Measurements from ENCODE around the gene RASL10B.
"Not testable (repeated sequence)": the region's sequence is repeated elsewhere in the genome, so short reads cannot be mapped to it uniquely, and the experiment has no call there.

Gene RASL10B

DNA sequence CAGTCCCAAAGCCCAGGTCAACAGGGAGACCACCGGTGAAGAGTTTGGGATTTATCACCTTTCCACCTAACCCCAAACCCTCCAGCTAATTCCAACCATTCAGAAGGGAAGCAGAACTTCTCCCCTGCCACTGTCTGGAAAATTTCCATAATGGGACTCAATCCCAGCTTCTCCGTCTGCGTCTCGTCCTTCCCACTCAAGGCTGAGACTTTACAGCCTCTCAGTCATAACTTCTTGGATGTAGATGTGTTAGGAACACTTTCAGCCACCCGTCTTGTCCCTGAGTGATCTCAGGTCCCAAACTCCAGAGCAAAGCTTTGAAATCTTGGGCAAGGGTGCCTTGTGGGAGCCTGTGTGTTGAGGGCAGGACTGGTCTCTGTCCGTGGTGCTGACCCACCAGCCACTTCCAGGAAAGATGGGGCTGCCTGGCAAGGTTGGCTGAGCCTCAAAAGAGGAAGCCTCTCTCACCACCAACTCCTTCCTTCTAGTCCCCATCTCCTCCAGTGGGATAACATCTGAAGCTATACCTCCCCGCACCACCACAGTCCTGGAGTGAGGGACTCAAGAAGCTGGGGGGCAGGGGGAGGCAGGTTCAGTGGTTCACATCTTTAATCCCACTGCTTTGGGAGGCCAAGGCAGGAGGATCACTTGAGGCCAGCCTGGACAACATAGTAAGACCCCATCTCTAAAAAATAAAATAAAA is 12.3 kb downstream of the RASL10B start:
- no peak for DNase-seq

DNA sequence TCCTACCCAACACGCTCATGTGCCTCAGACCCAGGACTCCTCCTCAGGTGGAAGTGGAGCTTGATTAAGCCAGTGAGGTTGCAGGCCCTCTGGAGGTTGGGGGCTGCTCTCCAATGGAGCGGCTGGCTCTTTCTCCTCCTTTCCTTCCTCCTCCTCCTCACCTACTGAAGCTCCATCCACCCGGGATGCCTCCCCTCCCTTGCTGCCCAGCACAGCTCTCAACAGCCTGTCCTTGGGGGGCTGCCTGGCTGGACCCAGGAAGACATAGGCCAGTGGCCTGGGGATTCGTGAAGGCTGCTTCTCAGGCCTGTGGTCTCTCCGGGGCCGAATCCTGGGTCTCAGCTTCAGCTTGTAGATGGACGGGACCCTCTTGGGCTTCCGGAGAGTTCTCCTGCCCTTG is 13.4 kb downstream of the RASL10B start:
- no peak for DNase-seq

DNA sequence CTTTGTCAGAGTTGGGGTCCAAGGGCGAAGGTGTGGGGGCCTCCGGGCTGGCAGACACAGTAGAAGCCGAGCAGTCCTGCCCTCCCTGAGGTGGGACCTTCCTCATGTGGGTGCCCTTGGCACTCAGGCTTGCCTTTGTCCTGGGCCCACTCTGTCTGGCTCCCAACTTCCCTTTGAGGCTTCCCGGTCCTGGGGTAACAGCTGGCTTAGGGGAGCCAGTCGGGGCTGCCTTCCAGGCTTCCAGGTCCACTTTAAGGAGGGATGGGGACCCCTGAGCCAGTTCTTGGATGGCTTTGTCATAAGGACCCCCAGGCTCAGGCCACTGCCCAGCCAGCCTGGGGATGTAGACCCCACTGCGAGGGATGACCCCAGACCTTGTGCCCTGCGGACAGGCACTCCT is 13.8 kb downstream of the RASL10B start:
- DNase-seq = no peak

DNA sequence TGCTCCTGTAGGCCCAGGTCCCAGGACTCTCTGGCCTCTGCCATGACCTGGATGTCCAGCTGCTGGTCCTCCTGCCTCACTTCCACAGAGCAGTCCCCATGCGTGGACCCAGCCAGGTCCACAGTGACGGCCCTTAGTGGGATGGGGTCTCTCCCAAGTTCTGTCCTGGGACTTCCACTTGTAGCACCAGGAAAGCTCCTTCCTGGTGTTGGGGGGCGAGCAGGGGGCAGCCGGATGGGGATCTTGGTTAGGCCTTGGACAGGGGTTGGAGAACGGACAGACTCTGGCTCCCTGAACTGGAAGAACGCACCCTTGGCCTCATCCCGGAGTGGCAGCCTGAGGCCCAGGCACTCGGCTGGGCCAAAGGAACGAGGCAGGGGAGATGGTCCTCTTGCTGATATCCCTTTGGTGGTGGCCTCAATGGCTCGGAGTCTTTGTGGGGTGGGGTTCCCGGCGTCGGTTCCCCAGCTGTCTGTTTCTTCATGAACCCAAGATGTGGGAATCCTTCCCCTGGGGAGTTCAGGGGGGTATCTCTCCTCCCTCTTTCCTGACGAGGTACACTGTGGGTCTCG is 14.4 kb downstream of the RASL10B start:
- no peak for DNase-seq

DNA sequence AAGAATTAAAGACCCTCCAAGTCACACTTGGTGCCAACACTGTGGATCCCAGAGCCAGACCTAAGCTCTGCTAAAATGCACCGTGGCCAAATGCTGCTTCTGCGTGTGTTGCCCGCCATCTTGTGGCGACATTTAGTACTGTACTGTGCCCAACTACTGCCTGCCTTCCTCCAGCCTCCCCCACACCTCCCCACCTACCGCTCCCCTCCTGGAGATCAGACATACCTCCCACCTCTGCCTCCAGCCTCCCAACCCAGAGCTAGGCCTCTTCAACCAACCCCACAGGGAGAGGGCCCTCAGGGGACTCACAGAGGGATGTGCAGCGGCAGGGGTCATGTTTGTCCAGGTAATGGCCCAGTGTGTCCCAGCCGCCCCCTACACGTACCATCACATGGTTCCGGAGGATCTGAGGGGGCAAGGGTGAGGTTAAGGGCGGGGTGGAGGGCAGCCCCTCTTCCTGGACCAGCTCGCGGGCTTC is 16.1 kb downstream of the RASL10B start:
- no peak for DNase-seq

DNA sequence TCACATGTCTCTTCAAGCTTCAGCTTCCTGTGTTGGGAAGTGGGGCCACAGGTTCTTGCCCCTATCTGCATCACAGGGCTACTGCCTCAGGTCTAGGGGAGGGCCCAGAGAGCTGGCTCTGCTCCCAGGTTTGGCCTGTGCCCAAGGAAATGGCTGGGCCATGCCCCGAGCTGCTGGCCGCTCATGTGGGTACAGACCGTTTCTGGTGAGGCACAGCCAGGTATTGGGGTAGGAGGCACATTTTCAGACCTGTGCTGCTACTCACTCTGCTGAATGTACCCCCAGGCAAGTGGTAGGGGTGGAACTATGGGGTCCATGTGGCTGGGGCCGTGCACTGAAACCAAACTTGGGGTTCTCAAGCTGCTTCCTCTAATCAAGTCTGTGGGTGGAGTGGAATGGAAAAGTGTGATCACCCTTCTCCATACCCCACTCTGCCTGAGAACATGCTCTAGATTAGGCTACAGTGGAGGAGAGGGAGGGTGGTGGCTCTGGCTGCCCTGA is 17.0 kb downstream of the RASL10B start:
- no peak for DNase-seq

DNA sequence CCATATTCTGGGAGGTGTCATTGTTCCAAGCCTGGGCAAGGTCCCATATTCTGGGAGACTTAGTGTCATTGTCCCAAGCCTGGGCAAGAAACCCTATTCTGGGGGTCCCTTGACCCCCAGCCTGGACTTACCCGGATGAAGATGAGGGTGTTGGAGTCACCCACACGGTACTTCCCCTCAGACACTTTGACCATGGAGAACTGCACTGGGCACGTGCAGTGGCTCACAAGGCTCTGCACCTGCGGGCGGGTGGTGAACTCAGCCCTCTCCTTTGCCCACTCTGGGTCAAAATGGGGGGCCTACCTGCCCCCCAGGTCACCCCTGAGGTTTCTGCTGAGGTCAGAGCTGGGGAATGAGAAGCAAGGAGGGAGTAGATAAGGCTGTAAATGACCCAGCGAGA is 17.5 kb downstream of the RASL10B start:
- no peak for DNase-seq

DNA sequence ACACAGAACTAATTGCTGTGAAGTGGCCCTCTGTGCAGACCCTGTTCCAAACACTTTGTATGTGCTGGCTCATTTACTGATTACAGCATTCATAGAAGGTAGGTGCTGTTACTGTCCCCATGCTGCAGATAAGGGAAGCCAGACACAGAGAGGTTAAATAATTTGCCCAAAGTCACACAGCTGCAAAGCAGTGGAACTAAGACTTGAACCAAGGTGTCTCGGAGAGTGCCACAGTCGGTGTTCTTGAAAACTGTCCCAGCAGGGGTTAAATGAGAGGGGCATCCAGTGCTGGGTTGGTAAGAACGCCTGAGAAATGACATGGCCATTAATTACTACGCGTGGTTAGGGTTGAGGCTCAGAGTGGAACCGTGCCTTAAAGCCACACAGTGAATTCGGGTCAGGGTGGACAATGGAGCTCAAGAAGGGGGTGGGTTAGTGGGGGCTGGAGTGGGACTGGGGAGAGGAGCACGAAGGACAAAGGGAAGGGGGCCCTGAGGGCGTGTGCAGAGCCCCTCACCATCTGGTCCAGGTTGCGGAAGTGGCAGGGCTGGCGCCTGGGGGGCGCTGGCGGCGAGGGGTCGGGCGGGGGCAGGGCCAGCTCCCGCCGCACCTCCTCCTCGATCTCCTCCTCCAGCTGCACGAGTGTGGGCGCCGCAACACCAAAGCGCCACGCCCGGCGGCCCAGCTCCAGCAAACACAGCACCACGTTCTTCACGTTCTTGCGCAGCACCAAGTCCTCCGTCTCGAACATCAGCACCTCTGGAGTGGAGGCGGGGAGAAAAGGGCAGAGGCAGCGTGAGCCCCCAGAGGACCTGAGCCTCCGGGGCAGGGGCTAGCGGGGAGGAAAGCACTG is 18.3 kb downstream of the RASL10B start:
- no peak for DNase-seq

DNA sequence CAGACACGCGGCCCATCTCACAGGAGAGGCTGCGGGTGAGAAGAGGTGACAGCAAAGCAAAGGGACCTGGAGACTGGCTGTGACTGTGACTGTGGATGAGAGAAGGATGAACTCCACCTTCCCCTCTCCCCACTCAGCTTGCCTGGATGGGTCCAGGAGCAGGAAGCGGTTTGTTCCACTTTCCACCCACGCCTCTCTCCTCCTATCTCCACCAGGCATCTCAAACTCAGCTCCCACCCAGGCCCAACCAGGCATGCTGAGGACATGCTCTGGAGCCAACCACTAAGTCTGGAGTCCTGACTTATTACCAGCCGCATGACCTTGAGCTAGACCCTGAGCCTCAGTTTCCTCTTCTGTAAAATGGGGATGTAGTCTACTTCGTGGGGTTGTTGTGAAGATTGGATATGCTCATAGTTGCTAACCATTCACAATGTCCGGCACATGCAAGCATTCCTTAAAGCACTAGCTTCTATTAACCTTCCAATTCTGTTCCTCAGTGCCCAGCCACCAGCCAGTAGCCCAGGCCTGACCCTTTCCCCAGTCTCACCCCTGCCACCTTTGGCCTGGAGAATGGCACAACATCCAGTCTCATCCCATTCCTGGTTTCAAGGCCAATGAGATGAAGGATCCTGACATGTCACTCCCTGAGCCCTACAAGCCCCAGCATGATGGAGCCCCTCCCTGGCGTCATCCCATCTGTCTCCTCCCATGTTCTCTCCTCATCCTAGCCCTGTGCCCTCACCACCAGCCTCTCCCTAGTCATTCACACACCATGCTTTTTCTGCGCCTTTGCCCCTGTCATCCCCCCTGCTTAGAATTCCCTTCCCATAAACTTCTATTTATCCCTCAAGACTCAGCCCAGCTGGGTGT is 19.3 kb downstream of the RASL10B start:
- DNase-seq = no peak

DNA sequence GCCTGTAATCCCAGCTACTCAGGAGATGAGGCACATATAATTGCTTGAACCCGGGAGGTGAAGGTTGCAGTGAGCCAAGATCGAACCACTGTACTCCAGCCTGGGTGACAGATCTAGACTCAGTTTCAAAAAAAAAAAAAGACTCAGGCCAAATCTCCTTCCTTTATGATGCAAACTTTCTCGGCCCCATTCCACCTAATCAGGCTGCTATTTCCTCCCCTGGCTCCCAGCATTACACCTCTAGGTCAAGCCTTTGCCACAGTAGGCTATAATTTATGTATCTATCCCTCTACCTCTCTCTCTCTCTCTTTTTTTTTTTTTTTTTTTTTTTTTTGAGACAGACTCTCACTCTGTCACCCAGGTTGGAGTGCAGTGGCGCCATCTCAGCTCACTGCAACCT is 20.1 kb downstream of the RASL10B start:
- not testable (repeated sequence) for DNase-seq

DNA sequence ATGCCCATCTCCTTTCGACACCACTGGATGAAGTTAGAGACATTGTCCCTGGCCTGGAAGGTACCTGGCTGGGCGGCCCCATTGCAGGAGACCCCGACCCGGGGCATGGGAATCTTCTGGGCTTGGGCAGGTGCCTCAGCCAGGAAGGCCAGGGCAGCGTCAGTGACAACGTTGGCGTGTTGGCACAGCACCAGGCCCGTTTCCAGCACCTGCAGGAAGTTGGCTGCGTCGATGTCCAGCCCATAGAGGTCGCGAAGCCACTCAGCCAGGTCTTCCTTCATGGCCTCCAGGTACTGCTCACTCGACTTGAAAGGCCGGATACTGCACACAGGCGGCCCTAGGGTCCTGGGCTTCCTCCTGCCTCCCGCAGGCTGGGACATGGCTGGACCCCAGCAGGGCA is 21.0 kb downstream of the RASL10B start:
- no peak for DNase-seq

DNA sequence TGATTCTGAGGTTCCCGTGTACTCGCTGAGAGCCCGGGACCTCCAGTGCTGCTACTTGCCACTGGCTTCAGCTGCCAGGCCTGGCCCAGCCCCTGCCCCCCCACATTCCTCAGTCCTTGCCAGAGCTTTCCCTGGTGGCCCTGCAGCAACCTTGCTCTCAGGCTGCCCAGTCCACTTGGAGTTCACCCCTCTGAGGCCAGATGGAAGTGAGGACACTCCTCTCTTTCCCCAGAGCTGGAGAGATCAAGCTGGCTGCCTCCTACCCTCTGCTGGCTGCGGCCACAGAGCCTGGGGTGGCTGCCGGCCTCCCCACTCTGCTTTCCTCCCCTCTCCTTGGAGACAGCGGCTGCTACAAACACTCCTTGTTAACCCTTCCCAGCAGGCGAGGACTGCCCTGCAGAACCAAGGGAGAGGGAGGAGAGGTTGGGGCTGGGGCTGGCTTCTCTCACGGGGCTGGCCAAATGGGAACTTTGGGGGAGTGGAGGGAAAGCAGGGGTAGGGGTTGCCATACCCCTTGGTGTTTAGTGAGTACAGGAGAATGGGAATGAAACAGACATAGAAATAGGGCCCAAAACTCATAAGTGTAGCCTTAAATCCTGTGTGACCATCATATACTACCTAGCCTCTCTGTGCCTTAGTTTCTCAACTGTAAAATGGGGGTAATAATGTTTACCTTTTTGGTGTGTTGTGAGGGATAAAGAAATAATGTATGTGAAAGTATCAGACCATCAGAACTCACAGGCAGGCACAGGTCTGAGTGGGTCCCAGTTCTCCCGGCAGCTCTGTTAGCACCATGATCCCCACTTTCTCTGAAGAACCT is 21.7 kb downstream of the RASL10B start, which contains the start of gene GAS2L2:
Gene GAS2L2, minus strand, starts transcription at position 295 of the 820 bp plus-strand sequence. CDS start 389 bp downstream, outside the sequence.
- DNase-seq = no peak

DNA sequence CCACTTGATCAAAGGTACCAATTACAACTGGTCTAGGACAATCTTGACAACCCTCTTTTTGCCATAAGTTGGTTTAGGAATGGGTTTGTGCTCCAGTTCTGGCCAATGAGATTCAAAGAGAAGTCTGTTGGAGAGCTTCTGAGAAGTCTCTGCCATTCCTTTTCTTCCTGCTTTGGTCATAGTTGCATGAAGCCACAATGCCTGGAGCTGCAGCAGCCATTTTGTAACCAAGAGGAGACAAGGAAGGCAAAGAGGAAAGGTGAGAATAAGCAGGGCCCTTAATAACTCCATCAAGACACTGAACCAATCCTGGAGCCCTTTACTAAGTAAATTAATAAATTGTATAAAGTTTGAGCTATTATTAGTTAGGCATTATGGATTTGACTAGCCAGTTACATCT is 25.8 kb downstream of the RASL10B start:
- no peak for DNase-seq

DNA sequence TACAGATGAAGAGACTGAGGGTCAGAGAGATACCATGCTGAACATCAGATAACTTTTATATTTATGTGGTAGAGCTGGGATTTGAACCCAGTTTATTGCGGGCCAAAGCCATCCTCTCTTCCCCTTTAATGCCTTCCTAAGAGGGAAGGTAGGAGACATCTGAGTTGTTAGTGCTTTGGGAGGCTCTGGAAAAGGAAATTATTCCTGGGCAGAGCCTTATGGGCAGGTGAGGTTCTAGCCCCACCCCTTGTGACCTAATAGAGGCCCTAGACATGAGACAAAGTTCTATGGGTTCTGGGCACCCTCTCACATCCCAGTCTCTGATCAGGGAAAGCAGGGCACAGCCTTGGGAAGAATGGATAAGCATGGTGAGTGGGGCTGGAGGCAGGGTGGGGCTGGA is 29.1 kb downstream of the RASL10B start, which contains the start of gene C17orf50:
Gene C17orf50, plus strand, starts transcription at position 301 of the 400 bp plus-strand sequence. Its CDS starts 55 bp downstream, at position 356.
- no peak for DNase-seq

DNA sequence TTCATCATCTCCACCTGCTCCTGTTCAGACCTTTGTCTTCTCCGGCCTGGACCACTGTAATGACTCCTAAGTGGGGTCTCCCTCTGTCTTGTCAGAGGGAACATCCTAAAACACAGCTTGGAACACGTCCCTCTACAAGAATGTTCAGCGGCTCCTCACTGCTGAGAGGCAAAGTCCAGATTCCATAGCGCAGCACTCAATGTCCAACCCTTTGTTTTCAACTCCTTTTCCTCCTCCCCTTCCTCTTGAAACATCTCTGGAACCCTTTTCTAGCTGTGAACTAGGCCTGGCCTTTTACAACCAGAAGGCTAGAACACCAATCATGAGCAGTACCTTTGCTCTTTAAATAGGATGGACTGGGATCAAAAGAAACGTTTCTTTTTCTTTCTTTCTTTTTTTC is 30.2 kb downstream of the RASL10B start:
- DNase-seq = no peak

DNA sequence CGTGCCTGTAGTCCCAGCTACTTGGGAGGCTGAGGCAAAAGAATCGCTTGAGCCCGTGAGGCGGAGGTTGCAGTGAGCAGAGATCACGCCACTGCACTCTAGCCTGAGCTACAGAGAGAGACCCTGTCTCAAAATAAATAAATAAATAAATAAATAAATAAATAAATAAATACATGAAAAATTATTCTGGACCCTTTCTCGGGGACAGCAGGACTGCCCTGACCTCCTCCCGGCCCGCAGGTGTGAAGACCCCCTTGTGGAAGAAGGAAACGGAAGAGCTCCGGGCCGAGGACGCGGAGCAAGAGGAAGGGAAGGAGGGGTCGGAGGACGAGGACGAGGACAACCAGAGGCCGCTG is 32.3 kb downstream of the RASL10B start:
- no peak for DNase-seq

DNA sequence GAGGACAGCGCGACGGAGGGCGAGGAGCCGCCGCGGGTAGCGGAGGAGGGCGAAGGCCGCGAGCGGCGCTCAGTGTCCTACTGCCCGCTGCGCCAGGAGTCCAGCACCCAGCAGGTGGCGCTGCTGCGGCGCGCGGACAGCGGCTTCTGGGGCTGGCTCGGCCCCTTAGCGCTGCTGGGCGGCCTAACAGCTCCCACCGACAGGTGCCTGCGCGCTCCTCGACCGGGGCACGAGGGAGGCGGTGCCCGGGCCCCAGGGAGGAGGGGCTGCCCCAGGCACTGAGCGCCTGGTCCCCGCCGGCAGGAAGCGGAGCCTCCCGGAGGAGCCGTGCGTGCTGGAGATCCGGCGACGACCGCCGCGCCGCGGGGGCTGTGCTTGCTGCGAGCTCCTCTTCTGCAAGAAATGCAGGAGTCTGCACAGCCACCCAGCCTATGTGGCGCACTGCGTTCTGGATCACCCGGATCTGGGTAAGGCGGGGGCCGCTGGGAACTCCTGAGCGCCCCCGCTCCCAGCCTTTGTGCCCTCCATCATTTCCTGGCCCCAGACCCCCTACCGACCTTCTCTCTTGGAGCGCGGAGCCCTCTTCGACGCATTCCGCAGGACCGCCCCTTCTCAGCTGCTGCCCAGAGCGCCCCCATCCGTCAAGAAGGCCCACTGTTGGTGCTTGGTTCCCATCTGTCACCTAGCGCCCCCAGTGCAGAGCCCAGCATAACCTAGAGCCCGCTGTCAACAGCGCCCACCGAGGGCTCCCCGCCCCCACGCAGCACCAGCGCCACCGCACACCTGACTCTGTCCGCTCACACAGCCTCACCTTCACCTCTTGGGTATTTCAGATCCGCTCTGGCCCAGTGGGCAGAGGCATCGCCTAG is 32.9 kb downstream of the RASL10B start:
- no peak for DNase-seq

DNA sequence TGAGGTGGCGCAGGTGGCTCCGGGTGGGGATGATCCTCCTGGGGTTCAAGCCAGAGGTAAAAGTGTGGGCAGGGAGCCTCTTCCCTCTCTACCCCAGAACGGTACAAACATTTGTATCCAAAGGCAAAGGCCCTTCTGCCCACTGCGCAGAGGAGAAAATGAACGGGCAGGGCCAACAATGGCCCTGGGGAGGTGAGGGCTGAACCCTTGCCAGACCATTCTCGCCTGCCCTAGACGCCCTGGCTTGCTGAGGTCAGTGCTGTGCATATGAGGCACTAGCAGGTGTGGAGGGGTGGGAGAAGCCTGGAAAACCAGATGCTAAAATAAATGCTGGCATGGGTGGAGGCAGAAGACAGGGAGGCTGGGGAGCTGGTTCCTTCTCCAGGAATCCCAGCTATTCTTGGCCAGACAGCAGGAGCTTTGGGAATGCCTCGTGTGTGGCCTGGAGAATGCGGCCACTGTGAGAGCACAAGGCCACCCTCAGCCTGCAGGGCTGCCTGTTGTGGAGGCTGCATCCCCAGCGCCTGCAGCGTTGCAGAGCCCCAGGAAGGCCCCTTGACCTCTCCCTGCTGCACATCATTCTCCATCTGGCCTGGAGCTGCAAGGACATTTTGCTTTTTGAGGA is 33.8 kb downstream of the RASL10B start:
- no peak for DNase-seq

DNA sequence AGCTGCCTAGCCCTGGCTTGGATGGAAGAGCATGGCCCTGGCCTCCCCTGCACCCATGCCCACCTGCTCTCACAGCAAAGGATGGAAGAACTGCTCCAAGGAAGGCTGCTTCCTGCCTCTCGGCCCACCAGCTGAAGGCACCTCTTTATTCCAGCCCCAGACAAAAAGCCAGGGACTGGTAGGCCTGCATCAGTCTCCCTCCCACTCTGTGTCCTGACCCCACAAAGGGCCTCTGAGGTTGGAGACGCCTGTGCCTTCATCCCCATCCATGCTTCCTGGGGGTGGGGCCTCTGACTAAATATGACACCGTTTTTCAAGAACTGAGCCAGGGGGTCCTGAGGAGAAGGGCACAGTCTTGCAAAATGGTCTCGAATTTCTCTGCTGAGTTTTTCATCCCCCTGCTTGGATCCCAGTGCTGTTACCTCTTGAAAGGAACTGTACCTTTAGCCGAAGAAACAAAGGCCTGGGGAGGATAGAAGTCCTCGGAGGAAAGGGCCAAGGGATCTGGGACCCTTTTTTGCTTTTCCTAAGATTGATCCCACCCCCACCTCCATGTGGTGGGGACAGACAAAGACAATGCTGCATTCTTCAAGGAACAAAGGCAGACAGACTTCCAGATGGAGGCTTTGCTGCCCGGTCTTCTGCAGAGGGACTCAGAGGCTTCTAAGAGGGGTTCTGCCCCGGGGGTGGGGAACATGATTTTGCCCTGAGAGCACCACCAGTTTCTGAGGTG is 34.5 kb downstream of the RASL10B start:
- no peak for DNase-seq

All from cortex of kidney (tissue), 1 donor.